Adrenal gland (tissue), 5 donors: Measurements from ENCODE around the gene FHAD1.

ENCODE experiments used
- CTCF ChIP-seq, 6 experiments: fragments of 450-650 bp in 4 of 6; fragments of 200-600 bp in 2 of 6; sonication (generic) in 1 of 6; IDR thresholded peaks; 1 replicate in 5 of 6; 2 replicates in 1 of 6; pipeline versions ENCODE4 v1.5.1 to v1.8.0; 2016 to 2021; ENCODE audit warnings: antibody characterized with exemption in 6 of 6, mild to moderate bottlenecking in 2 of 6, moderate library complexity in 1 of 6
- POLR2A ChIP-seq, 2 donors: fragments of 450-650 bp; IDR thresholded peaks; one replicate each; pipeline ENCODE4 v1.6.1; 2017; ENCODE audit warnings: antibody characterized with exemption in 2 of 2, mild to moderate bottlenecking in 2 of 2, moderate library complexity in 1 of 2
- donor health status: DM: no; HTN: no; CAD: no.

DNA sequence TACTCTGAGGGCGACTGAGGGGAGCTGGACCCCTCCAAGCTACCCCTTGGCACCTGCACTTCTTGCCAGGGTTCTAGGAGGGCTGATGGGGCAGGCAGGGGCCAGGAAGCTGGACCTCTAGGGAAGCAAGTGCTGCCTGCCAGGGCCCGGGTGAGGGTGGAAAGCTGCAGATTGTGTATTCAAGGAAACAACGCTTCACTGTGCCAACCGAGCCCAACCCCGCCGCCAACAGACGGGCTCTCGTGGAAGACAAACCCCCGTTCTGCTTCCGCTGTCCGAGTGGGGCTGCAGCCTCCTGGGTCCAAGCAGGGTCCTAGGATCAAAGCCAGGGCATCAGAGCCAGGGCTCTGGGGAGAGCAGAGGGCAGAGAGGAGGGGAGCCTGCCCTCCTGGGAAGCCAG, 165.8 kb downstream of the FHAD1 start:
- TF ChIP-seq CTCF (IDR thresholded peaks at IDR 0.05) (no peak), POLR2A (IDR thresholded peaks at IDR 0.05) (no peak)
